K562 (cell line): Measurements from ENCODE around the gene OR5P2. TPM values are rescaled to one million over a fixed set of nuclear protein-coding genes. Genes with fewer than 3 reads are reported as not detected.

Experiments used
- ATAC-seq: fragments of 200-7000 bp; cut with Tn5 transposase; 3 replicates; pipeline ENCODE4 v1.9.1; 2020; ENCODE audit warnings: moderate library complexity
- BruUV-seq: library from RNA; stranded (reverse); fragments of 400-500 nt; replicated peaks from 2 replicates; lab custom pipeline; 2021; lab: Mats Ljungman, UMichigan
- CTCF ChIA-PET: fragments of 300-600 bp; formaldehyde crosslinking; extraction: SDS; loops from one replicate; lab custom pipeline; 2021; ENCODE audit warnings: low intra/inter-chr PET ratio; lab: Yijun Ruan, JAX
- POLR2A ChIA-PET: fragments of 300-600, 350-650 bp; sonication (Branson Sonifier 250); formaldehyde crosslinking; extraction: SDS; loops from one replicate; lab custom pipeline; 2021; ENCODE audit warnings: antibody characterized with exemption, inconsistent platforms; lab: Yijun Ruan, JAX
- DNase-seq, 4 experiments: peaks; one replicate each; pipeline versions ENCODE4 v3.0.0 to v3.0.0-alpha.2; 2011 to 2018; ENCODE audit warnings: low spot score in 3 of 4, mixed read lengths in 3 of 4; ENCODE audit errors: extremely low read depth in 1 of 4
- FAIRE-seq: peaks from 2 replicates; lab custom pipeline; 2011; peaks lifted over from hg19 to GRCh38; lab: Jason Lieb, UNC
- H2AFZ ChIP-seq: 2 replicates; pipeline ENCODE4 v1.6.0; 2011; ENCODE audit warnings: low read depth, low read length, control low read depth, inconsistent platforms
- H3K27ac ChIP-seq: fragments of 200-600 bp; 3 replicates; pipeline ENCODE4 v1.8.0; 2011; ENCODE audit warnings: low read depth, mild to moderate bottlenecking, control low read depth, inconsistent platforms, low read length, moderate library complexity, mixed read lengths; ENCODE audit errors: extremely low read depth
- H3K27me3 ChIP-seq, 2 experiments: fragments of 300-600 bp in 1 of 2; 2 replicates in 1 of 2; 3 replicates in 1 of 2; pipeline versions ENCODE4 v1.6.0 to v1.8.0; 2011; ENCODE audit warnings: inconsistent platforms in 2 of 2, low read length in 2 of 2, mild to moderate bottlenecking in 1 of 2, mixed read lengths in 1 of 2, moderate library complexity in 1 of 2; ENCODE audit not compliant: control insufficient read depth in 2 of 2, insufficient read depth in 2 of 2
- H3K36me3 ChIP-seq: fragments of 300-600 bp; 3 replicates; pipeline ENCODE4 v1.8.0; 2011; ENCODE audit warnings: mild to moderate bottlenecking, low read length, inconsistent platforms; ENCODE audit not compliant: control insufficient read depth, insufficient read depth
- H3K4me1 ChIP-seq, 2 experiments: fragments of 200-600 bp in 1 of 2; replicated peaks in 1 of 2; 2 replicates in 1 of 2; 3 replicates in 1 of 2; pipeline versions ENCODE4 v1.5.1 to v1.8.0; 2011; ENCODE audit warnings: inconsistent platforms in 2 of 2, low read length in 2 of 2, mild to moderate bottlenecking in 1 of 2, mixed read lengths in 1 of 2, moderate library complexity in 1 of 2; ENCODE audit not compliant: control insufficient read depth in 2 of 2, insufficient read depth in 2 of 2
- H3K4me2 ChIP-seq: 2 replicates; pipeline ENCODE4 v1.6.1; 2011; ENCODE audit warnings: low read length, control low read depth, inconsistent platforms, mixed read lengths; ENCODE audit not compliant: insufficient read depth
- H3K4me3 ChIP-seq: fragments of 200-600 bp; sonication (generic), shearing (Covaris generic); 2 replicates; pipeline ENCODE4 v1.5.1; 2016; ENCODE audit warnings: control low read depth, inconsistent platforms
- H3K79me2 ChIP-seq: fragments of 200-600 bp; 3 replicates; pipeline ENCODE4 v1.8.0; 2011; ENCODE audit warnings: low read length, inconsistent platforms; ENCODE audit not compliant: control insufficient read depth, insufficient read depth
- H3K9ac ChIP-seq, 2 experiments: 2 replicates each; pipeline versions ENCODE4 v1.6.0 to v1.6.1; 2011; ENCODE audit warnings: low read depth in 2 of 2, low read length in 2 of 2, control low read depth in 1 of 2, inconsistent platforms in 1 of 2, mild to moderate bottlenecking in 1 of 2, mixed read lengths in 1 of 2; ENCODE audit not compliant: insufficient read depth in 1 of 2
- H3K9me1 ChIP-seq: one replicate; pipeline ENCODE4 v1.6.0; 2011; ENCODE audit warnings: inconsistent platforms, mild to moderate bottlenecking, low read length, moderate library complexity; ENCODE audit not compliant: control insufficient read depth, insufficient read depth
- H3K9me3 ChIP-seq: replicated peaks from 2 replicates; pipeline ENCODE4 v1.5.1; 2011; ENCODE audit warnings: low read depth, low read length, inconsistent platforms; ENCODE audit not compliant: control insufficient read depth, insufficient read depth
- H4K20me1 ChIP-seq: replicated peaks from 2 replicates; pipeline ENCODE4 v1.6.1; 2011; ENCODE audit warnings: low read length, inconsistent platforms, mixed read lengths; ENCODE audit not compliant: control insufficient read depth, insufficient read depth
- BACH1 ChIP-seq: fragments of 200-800 bp; sonication (Bioruptor generic); IDR thresholded peaks from 2 replicates; pipeline ENCODE4 v1.6.1; 2016; ENCODE audit warnings: missing genetic modification characterization, missing compliant biosample characterization
- BMI1 ChIP-seq: fragments of 150-350 bp; IDR thresholded peaks from 2 replicates; pipeline ENCODE4 v1.6.1; 2014; ENCODE audit warnings: low read length
- CREM ChIP-seq: IDR thresholded peaks from 2 replicates; pipeline ENCODE4 v1.6.1; 2014; ENCODE audit warnings: antibody characterized with exemption, low read depth
- E4F1 ChIP-seq: fragments of 250-450 bp; sonication (Bioruptor Pico); IDR thresholded peaks from 2 replicates; pipeline ENCODE4 v1.5.0; 2021; ENCODE audit warnings: mild to moderate bottlenecking, borderline replicate concordance
- FOXO4 ChIP-seq: fragments of 450-650 bp; formaldehyde crosslinking; IDR thresholded peaks from 2 replicates; pipeline ENCODE4 v1.4.0; 2020; ENCODE audit warnings: mild to moderate bottlenecking, moderate library complexity
- HOXB6 ChIP-seq: fragments of 250-450 bp; sonication (Bioruptor Pico); IDR thresholded peaks from 2 replicates; pipeline ENCODE4 v1.5.1; 2022; ENCODE audit warnings: mild to moderate bottlenecking, borderline replicate concordance
- MTF1 ChIP-seq: fragments of 250-450 bp; sonication (Bioruptor Pico); IDR thresholded peaks from 2 replicates; pipeline ENCODE4 v1.9.0; 2021; ENCODE audit warnings: moderate library complexity, mild to moderate bottlenecking, inconsistent platforms, borderline replicate concordance
- NR2C1 ChIP-seq, 2 experiments: fragments of 450-650 bp; IDR thresholded peaks; 2 replicates each; pipeline ENCODE4 v1.6.1; 2017; ENCODE audit warnings: mild to moderate bottlenecking in 2 of 2, antibody characterized with exemption in 1 of 2, inconsistent platforms in 1 of 2, missing compliant biosample characterization in 1 of 2, missing genetic modification characterization in 1 of 2
- SOX6 ChIP-seq: fragments of 450-650 bp; IDR thresholded peaks from 2 replicates; pipeline ENCODE4 v1.6.1; 2014; ENCODE audit warnings: mild to moderate bottlenecking
- ZNF175 ChIP-seq: fragments of 200-800 bp; sonication (Bioruptor generic); IDR thresholded peaks from 2 replicates; pipeline ENCODE4 v1.6.1; 2016; ENCODE audit warnings: low read depth, mild to moderate bottlenecking, missing genetic modification characterization, missing compliant biosample characterization
- ZNF277 ChIP-seq: fragments of 250-450 bp; sonication (Bioruptor Pico); IDR thresholded peaks from 2 replicates; pipeline ENCODE4 v1.8.0; 2022; ENCODE audit warnings: inconsistent platforms, mild to moderate bottlenecking, moderate library complexity, borderline replicate concordance
- ZNF830 ChIP-seq: fragments of 250-450 bp; sonication (Bioruptor Pico); IDR thresholded peaks from 2 replicates; pipeline ENCODE4 v1.5.0; 2021; ENCODE audit warnings: mild to moderate bottlenecking
- in situ Hi-C: fragments of 300-500 bp; cut with MboI; formaldehyde crosslinking; loops from 4 replicates; pipeline ENCODE4 v1.15.0; 2018; ENCODE audit warnings: inconsistent platforms, mixed read lengths
- intact Hi-C: fragments of 100-400 bp; cut with micrococcal nuclease; formaldehyde crosslinking; loops from 2 replicates; pipeline ENCODE4 v1.14.2; 2022
- polyA plus RNA-seq, 8 experiments: library from polyadenylated mRNA; depleted of rRNA in 4 of 8; stranded (reverse) in 5 of 8; unstranded in 3 of 8; fragments of >200 nt; fragmentation: Nextera tagmentation in 2 of 8; fragmentation: Illumina TruSeq in 1 of 8; extraction: Ambion mirVana in 2 of 8; extraction: Trizol in 1 of 8; gene quantifications; 2 replicates each; pipeline versions ENCODE4 v1.2.1 to v1.2.3, GENCODE V29; 2011 to 2014; ENCODE audit warnings: inconsistent platforms in 1 of 8, missing spikeins in 1 of 8
- total RNA-seq, 7 experiments: library from RNA; depleted of rRNA in 6 of 7; stranded (reverse); fragments of >200 nt in 6 of 7; fragmentation: Illumina TruSeq in 2 of 7; extraction: Trizol in 2 of 7; gene quantifications; 2 replicates each; pipeline versions ENCODE4 v1.2.1 to v1.2.3, GENCODE V29; 2011 to 2021; ENCODE audit warnings: low replicate concordance in 1 of 7

Gene OR5P2
- total and polyA plus RNA-seq, 9 of the 15 experiments (the other 6 are each of a cell fraction or from before 2014, with no cell fraction given) = not detected

- intact Hi-C loops = no loop called here
- in situ Hi-C loops = no loop called here
Measured at GRCh38 chr11:7833527-7833926, 36.8 kb upstream of the OR5P2 start.

More at GRCh38 chr11:7833527-7833926, 36.8 kb upstream of the OR5P2 start:
- TF ChIP-seq MTF1 (CRISPR knock-in tag) (no peak), NR2C1 (IDR thresholded peaks at IDR 0.05) (no peak), NR2C1 (tag; IDR thresholded peaks at IDR 0.05) (no peak), BACH1 (tag) (no peak), ZNF175 (CRISPR knock-in tag) (no peak), HOXB6 (CRISPR knock-in tag) (no peak), E4F1 (CRISPR knock-in tag) (no peak), FOXO4 (CRISPR knock-in tag) (no peak), ZNF277 (no peak), ZNF830 (CRISPR knock-in tag) (no peak), BMI1 (no peak), CREM (no peak), SOX6 (no peak)
- CTCF ChIA-PET = no interaction called here
- Histone ChIP-seq H3K4me1 (no peaks in the 10 kb centered on the region), H3K27me3 (no peaks in the 10 kb centered on the region), H3K4me2 (no peak overlapping the region), H2AFZ (no peak overlapping the region), H4K20me1 (no peaks in the 10 kb centered on the region), H3K9me1 (no peaks in the 10 kb centered on the region), H3K27ac (no peak overlapping the region), H3K4me3 (no peak overlapping the region), H3K9ac (no peak overlapping the region), H3K9me3 (no peaks in the 10 kb centered on the region), H3K79me2 (no peaks in the 10 kb centered on the region), H3K36me3 (no peaks in the 10 kb centered on the region)
- ATAC-seq (no peak), DNase-seq (no peak), FAIRE-seq (no peak)
- POLR2A ChIA-PET = no interaction called here
- no TSS peak for BruUV-seq
